Stimulated activated CD4-positive, alpha-beta T cell treated with anti-CD3 and anti-CD28 coated beads, Interleukin-15, amount 100 ng/mL, for 48 hours (primary cell): ENCODE measurements around the gene PTPRN2.

ENCODE experiments used
- DNase-seq, 2 donors: peaks; one replicate each; pipeline ENCODE4 v3.0.0-alpha.2; 2020; ENCODE audit warnings: low read depth in 2 of 2

PTPRN2 gene

GRCh38 chr7:158576050-158576762, 11.4 kb downstream of the PTPRN2 start:
- no peak for DNase-seq

GRCh38 chr7:158574308-158575036, 13.2 kb downstream of the PTPRN2 start:
- no peak for DNase-seq

- no peak for DNase-seq
These were observed 14.3 kb downstream of the PTPRN2 start for GRCh38 chr7:158573310-158573709.

- DNase-seq = no peak
These were observed 15.4 kb downstream of the PTPRN2 start for GRCh38 chr7:158572000-158572828.

GRCh38 chr7:158570449-158571170, 17.0 kb downstream of the PTPRN2 start:
- no peak for DNase-seq

GRCh38 chr7:158569858-158570323, 17.7 kb downstream of the PTPRN2 start:
- DNase-seq = no peak

- DNase-seq = no peak
These were observed 18.4 kb downstream of the PTPRN2 start for GRCh38 chr7:158568974-158569857.

- no peak for DNase-seq
These were observed 20.4 kb downstream of the PTPRN2 start for GRCh38 chr7:158567153-158567603.

GRCh38 chr7:158564663-158565035, 23.0 kb downstream of the PTPRN2 start:
- no peak for DNase-seq

GRCh38 chr7:158563911-158564662, 23.5 kb downstream of the PTPRN2 start:
- DNase-seq = no peak

GRCh38 chr7:158563051-158563450, 24.6 kb downstream of the PTPRN2 start:
- DNase-seq = no peak

- DNase-seq = no peak
These were observed 25.1 kb downstream of the PTPRN2 start for GRCh38 chr7:158562517-158562916.

GRCh38 chr7:158561659-158562058, 26.0 kb downstream of the PTPRN2 start:
- no peak for DNase-seq

- no peak for DNase-seq
These were observed 27.2 kb downstream of the PTPRN2 start for GRCh38 chr7:158560386-158560785.

GRCh38 chr7:158559356-158559755, 28.3 kb downstream of the PTPRN2 start:
- DNase-seq = no peak

GRCh38 chr7:158558816-158559215, 28.8 kb downstream of the PTPRN2 start:
- DNase-seq = no peak

- no peak for DNase-seq
These were observed 30.2 kb downstream of the PTPRN2 start for GRCh38 chr7:158557441-158557755.

- no peak for DNase-seq
These were observed 30.7 kb downstream of the PTPRN2 start for GRCh38 chr7:158556721-158557440.

GRCh38 chr7:158555034-158555520, 32.5 kb downstream of the PTPRN2 start:
- DNase-seq = no peak
